Measurements from ENCODE around the gene CFAP57.

DNA sequence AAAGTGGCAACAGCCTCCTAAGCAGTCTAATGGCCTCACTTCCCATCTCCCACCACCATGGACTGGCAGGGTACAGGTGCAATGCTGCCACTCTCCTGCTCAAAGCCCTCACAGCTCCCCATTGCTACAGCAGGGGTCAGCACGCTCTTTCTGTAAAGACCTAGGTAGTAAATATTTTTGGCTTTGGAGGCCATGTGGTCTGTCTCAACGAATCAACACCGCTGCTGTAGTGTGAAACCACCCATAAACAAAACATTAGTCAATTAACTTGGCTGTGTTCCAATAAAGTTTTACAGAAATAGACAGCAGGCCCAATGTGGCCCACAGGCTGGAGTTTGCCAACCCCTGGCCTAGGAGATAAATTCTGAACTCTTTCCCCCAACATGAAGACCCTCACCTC is 53.0 kb downstream of the CFAP57 start:
- TF ChIP-seq RAD21 (conservative IDR thresholded peaks at IDR 0.05): no peak
- TF ChIP-seq, protein P1, sequence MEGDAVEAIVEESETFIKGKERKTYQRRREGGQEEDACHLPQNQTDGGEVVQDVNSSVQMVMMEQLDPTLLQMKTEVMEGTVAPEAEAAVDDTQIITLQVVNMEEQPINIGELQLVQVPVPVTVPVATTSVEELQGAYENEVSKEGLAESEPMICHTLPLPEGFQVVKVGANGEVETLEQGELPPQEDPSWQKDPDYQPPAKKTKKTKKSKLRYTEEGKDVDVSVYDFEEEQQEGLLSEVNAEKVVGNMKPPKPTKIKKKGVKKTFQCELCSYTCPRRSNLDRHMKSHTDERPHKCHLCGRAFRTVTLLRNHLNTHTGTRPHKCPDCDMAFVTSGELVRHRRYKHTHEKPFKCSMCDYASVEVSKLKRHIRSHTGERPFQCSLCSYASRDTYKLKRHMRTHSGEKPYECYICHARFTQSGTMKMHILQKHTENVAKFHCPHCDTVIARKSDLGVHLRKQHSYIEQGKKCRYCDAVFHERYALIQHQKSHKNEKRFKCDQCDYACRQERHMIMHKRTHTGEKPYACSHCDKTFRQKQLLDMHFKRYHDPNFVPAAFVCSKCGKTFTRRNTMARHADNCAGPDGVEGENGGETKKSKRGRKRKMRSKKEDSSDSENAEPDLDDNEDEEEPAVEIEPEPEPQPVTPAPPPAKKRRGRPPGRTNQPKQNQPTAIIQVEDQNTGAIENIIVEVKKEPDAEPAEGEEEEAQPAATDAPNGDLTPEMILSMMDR (IDR thresholded peaks at IDR 0.05; ENCODE audit: poor library complexity, severe bottlenecking): no peak
- TF ChIP-seq TAF1 (IDR thresholded peaks at IDR 0.05; ENCODE audit: low read depth): no peak
- TF ChIP-seq, protein P2, sequence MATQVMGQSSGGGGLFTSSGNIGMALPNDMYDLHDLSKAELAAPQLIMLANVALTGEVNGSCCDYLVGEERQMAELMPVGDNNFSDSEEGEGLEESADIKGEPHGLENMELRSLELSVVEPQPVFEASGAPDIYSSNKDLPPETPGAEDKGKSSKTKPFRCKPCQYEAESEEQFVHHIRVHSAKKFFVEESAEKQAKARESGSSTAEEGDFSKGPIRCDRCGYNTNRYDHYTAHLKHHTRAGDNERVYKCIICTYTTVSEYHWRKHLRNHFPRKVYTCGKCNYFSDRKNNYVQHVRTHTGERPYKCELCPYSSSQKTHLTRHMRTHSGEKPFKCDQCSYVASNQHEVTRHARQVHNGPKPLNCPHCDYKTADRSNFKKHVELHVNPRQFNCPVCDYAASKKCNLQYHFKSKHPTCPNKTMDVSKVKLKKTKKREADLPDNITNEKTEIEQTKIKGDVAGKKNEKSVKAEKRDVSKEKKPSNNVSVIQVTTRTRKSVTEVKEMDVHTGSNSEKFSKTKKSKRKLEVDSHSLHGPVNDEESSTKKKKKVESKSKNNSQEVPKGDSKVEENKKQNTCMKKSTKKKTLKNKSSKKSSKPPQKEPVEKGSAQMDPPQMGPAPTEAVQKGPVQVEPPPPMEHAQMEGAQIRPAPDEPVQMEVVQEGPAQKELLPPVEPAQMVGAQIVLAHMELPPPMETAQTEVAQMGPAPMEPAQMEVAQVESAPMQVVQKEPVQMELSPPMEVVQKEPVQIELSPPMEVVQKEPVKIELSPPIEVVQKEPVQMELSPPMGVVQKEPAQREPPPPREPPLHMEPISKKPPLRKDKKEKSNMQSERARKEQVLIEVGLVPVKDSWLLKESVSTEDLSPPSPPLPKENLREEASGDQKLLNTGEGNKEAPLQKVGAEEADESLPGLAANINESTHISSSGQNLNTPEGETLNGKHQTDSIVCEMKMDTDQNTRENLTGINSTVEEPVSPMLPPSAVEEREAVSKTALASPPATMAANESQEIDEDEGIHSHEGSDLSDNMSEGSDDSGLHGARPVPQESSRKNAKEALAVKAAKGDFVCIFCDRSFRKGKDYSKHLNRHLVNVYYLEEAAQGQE (IDR thresholded peaks at IDR 0.05; ENCODE audit: borderline replicate concordance): no peak
- TF ChIP-seq POLR2AphosphoS5 (IDR thresholded peaks at IDR 0.05): no peak
- TF ChIP-seq MXI1 (conservative IDR thresholded peaks at IDR 0.05; ENCODE audit: poor library complexity, severe bottlenecking): no peak
- TF ChIP-seq EZH2 (IDR thresholded peaks at IDR 0.05; ENCODE audit: borderline replicate concordance, insufficient read depth, low read length, poor library complexity, severe bottlenecking): no peak

All from neural cell (in vitro differentiated cells).